ENCODE data around the gene OR7G1. TPM values are rescaled to one million over a fixed set of nuclear protein-coding genes. Genes with fewer than 3 reads are reported as not detected.

OR7G1 gene
- polyA plus RNA-seq, 1 donor (not counting 4 experiments of a cell fraction or from before 2014, with no cell fraction given), result not detected

GRCh38 chr19:9076901-9077300, 38.7 kb downstream of the OR7G1 start:
- H3K9me3 ChIP-seq (ENCODE audit: control insufficient read depth, low read depth, low read length), result no peaks in the 10 kb centered on the region
- no peaks in the 10 kb centered on the region for H3K36me3 ChIP-seq (ENCODE audit: control insufficient read depth in 2 of 2, extremely low read depth in 1 of 2, insufficient read depth in 2 of 2, low read length in 2 of 2)
- TF ChIP-seq EZH2 (IDR thresholded peaks at IDR 0.05; ENCODE audit: low read length) (no peak), CTCF (optimal IDR thresholded peaks at IDR 0.05 in 1 of 3, IDR thresholded peaks at IDR 0.05 in 1 of 3, conservative IDR thresholded peaks at IDR 0.05 in 1 of 3; ENCODE audit: extremely low read depth in 1 of 3, insufficient read depth in 2 of 3, low read length in 3 of 3) (no peak)
- H4K20me1 ChIP-seq (ENCODE audit: control insufficient read depth, extremely low read depth, insufficient read depth, low read length), result no peaks in the 10 kb centered on the region
- H3K79me2 ChIP-seq (ENCODE audit: control insufficient read depth, insufficient read depth, low read length), result no peaks in the 10 kb centered on the region
- no peak overlapping the region for H3K4me3 ChIP-seq (ENCODE audit: control insufficient read depth in 2 of 3, extremely low read depth in 1 of 3, insufficient read depth in 2 of 3, low read depth in 1 of 3, low read length in 3 of 3)
- no peaks in the 10 kb centered on the region for H3K9me1 ChIP-seq (ENCODE audit: control insufficient read depth, extremely low read depth, insufficient read depth, low read length)
- H3K4me2 ChIP-seq (ENCODE audit: control insufficient read depth, extremely low read depth, insufficient read depth, low read depth, low read length), result no peak overlapping the region
- H3K4me1 ChIP-seq (ENCODE audit: control insufficient read depth, extremely low read depth, insufficient read depth, low read length), result peaks cover 10% of the 10 kb centered on the region
- H3K27ac ChIP-seq (ENCODE audit: control insufficient read depth, insufficient read depth, low read length), result no peak overlapping the region
- dilution Hi-C loops (cut with MboI; ENCODE audit: extremely low pct_ligation_motif_present, low sequenced_read_pairs), result no loop called here
- FAIRE-seq, result no peak
- DNase-seq (ENCODE audit: low read depth, low spot score), result no peak
- no peak overlapping the region for H3K9ac ChIP-seq (ENCODE audit: control insufficient read depth, extremely low read depth, insufficient read depth, low read length)
- H2AFZ ChIP-seq (ENCODE audit: control insufficient read depth, low read length), result no peak overlapping the region
- no peaks in the 10 kb centered on the region for H3K27me3 ChIP-seq (ENCODE audit: control insufficient read depth, extremely low read depth, insufficient read depth, low read length)

- dilution Hi-C loops (cut with MboI; ENCODE audit: extremely low pct_ligation_motif_present, low sequenced_read_pairs), result no loop called here
- FAIRE-seq, result peak; percentile 92
These were observed 40.3 kb downstream of the OR7G1 start for GRCh38 chr19:9075064-9075949.

More at GRCh38 chr19:9075064-9075949, 40.3 kb downstream of the OR7G1 start:
- H3K36me3 ChIP-seq (ENCODE audit: control insufficient read depth in 2 of 2, extremely low read depth in 1 of 2, insufficient read depth in 2 of 2, low read length in 2 of 2), result no peaks in the 10 kb centered on the region
- H3K4me3 ChIP-seq (ENCODE audit: control insufficient read depth in 2 of 3, extremely low read depth in 1 of 3, insufficient read depth in 2 of 3, low read depth in 1 of 3, low read length in 3 of 3), result peak overlapping the region in 1 of 3 experiments; percentile 4
- TF ChIP-seq EZH2 (IDR thresholded peaks at IDR 0.05; ENCODE audit: low read length) (no peak), CTCF (optimal IDR thresholded peaks at IDR 0.05 in 1 of 3, IDR thresholded peaks at IDR 0.05 in 1 of 3, conservative IDR thresholded peaks at IDR 0.05 in 1 of 3; ENCODE audit: extremely low read depth in 1 of 3, insufficient read depth in 2 of 3, low read length in 3 of 3) (no peak)
- no peaks in the 10 kb centered on the region for H3K9me1 ChIP-seq (ENCODE audit: control insufficient read depth, extremely low read depth, insufficient read depth, low read length)
- peak overlapping the region; percentile 70 for H3K27ac ChIP-seq (ENCODE audit: control insufficient read depth, insufficient read depth, low read length)
- H3K4me2 ChIP-seq (ENCODE audit: control insufficient read depth, extremely low read depth, insufficient read depth, low read depth, low read length), result peak overlapping the region; percentile 43
- peak overlapping the region; percentile 11 for H3K9ac ChIP-seq (ENCODE audit: control insufficient read depth, extremely low read depth, insufficient read depth, low read length)
- H2AFZ ChIP-seq (ENCODE audit: control insufficient read depth, low read length), result peak overlapping the region; percentile 50
- H3K79me2 ChIP-seq (ENCODE audit: control insufficient read depth, insufficient read depth, low read length), result no peaks in the 10 kb centered on the region
- H3K4me1 ChIP-seq (ENCODE audit: control insufficient read depth, extremely low read depth, insufficient read depth, low read length), result peaks cover 10% of the 10 kb centered on the region
- no peaks in the 10 kb centered on the region for H3K27me3 ChIP-seq (ENCODE audit: control insufficient read depth, extremely low read depth, insufficient read depth, low read length)
- H4K20me1 ChIP-seq (ENCODE audit: control insufficient read depth, extremely low read depth, insufficient read depth, low read length), result no peaks in the 10 kb centered on the region
- DNase-seq (ENCODE audit: low read depth, low spot score), result peak; percentile 76
- H3K9me3 ChIP-seq (ENCODE audit: control insufficient read depth, low read depth, low read length), result no peaks in the 10 kb centered on the region
